NCI-H2227 (cell line): Measurements from ENCODE around the gene SLC49A4.

Experiments
- DNase-seq: peaks from one replicate; lab custom pipeline; 2025; ENCODE audit not compliant: unreplicated experiment; lab: John Stamatoyannopoulos, UW

The SLC49A4 gene

DNA sequence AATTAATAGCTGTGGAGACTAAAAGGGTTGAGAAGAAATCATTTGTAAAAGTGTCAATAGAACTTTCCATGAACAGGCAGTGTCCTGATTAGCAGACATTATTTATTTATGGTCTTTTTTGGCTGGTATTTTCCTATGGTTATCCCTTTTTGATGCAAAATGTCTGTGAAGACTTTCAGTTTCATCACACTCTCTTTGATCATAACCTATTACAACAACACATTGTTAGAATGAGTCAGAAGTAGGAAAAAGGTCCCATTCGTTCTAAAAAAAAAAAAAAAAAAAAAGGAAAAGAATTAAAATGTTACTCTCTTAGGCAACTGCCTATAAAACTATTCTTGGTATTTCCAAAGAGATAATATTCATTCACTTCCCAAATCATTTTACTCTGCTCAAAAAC, 62.1 kb downstream of the SLC49A4 start:
- no peak for DNase-seq

DNA sequence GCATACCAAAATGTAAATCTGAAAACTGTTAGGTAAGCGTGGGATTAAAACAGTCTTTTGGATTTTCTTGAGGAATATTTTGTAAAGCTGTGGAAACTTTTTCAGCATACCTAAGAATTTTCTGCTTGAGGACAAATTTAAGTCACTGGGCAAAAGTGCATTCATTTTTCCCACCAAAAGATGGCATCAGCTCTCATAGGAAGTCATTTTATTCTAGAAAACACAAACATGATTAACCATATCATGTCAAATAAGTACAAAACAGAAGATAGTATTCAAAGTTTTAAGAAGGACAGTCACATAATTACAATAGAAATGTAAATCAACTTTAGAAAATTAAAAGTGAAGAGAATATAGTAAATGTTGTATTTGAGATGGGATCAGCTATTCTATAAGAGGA, 63.5 kb downstream of the SLC49A4 start:
- peak; percentile 10 for DNase-seq

DNA sequence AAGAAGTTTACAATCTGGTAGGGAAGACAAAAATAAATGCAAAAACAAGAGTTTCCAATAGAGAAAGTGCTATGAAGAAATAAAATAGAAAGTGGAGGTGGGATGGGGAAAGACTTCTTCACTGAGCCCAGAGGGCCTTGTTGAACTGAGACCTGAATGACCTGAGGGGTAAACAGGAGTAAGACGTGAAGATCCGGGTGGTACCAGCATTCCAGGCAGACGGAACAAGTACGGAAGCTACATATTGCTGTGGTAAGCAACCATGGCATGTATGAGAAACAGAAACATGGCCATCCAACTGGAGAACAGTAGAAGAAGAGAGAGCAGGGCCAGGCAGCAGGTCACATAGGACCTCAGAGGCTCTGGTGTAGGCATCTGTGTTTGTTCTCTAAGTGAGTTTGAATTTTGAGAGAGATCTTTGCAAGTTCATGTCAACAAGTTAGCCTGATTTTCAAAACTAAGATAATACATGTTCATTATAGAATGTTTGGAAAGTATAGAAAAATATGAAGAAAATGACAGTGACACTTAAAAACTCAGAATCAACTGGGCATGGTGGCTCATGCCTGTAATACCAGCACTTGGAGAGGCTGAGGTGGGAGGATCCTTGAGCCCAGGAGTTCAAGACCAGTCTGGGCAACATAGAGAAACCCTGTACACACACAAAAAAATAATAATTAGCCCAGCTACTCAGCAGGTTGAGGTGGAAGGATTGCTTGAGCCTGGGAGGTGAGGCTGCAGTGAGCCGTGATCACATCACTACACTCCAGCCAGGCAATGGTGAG, 64.3 kb downstream of the SLC49A4 start:
- no peak for DNase-seq

DNA sequence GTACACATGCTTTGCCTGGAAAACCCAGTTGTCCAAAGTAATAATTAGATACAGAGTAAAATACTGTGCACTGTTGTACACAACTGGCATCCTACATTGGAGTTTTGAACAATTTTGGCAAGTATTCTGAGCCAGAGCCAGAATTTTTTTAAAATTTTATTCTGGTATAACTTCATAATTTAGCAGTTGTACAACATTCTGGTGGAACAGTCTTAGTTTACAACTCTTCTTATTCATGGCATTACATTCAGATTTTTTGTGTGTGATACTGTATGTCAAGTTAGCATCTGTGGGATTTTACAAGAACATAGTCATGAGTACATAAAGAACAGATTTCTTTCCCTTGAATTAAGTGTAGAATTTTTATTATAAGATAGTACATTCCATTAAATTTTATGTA, 67.5 kb downstream of the SLC49A4 start:
- DNase-seq, result no peak

DNA sequence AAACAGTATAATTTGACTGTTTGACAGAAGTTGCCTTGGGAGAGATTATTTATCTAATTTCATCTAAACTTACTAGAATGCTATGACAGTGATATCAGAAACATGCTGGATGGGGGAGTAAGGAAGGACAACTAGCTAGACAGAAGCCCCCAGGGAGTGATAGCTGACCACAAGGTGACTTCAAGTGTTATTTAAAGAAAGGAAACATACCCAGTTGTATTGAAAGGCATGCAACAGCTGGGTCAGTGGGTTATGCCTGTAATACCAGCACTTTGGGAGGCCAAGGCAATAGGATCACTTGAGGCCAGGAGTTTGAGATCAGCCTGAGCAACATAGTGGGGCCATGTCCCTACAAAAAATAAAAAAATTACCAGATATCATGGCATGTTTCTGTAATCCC, 69.6 kb downstream of the SLC49A4 start:
- DNase-seq, result no peak

DNA sequence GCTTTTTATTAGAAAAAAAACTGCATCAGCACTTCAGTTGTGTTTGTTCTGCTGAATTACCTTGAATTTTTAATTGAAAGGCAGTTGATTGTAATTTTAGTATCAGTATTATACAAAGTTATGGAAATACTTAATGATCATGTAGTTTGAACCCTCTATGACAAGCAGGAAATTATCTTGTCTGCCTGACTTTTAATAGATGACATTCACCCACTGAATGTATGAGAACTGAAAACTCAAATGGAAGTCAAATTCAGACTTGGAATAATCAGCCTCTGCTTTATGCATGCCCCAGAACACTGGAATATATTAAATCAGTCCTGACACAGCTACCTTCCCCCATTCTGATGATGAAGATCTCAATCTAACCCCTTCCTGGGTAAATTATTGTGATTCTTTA, 73.5 kb downstream of the SLC49A4 start:
- DNase-seq, result no peak

DNA sequence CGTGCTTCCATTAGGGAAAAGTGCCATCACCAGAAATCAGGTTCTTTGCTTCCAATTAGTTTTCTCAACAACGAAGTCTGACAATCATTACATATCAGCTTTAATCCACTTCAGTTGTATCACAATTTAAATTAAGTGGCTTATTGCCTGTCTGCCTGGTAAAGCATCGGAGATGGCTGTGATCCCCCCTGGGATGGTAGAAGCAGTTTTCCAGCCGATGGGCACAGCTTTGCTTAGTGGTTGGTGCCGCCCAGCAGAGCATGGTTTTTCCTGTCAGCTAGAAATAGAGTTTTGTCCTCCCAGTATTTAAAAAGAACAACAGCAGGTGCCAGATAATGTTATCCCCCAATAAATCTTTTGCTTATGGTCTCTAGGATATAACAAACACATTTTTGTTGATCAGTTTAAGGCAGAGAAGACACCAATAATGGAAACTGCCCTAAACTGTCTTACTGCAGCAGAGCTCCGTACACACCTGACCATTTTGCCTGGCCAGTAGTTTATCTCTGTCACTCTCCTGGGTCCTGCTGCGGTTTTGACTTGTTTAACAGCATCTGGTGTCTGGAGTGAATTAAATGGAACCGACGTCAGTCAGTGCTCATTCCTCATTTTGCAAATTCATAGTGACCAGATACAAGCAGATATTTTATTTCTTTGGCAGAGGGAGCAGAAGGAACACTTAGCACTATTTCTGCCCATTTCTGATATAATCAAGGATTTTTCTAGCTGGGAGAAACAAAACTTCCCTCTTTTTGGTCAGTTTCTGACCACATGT, 79.1 kb downstream of the SLC49A4 start:
- no peak for DNase-seq

DNA sequence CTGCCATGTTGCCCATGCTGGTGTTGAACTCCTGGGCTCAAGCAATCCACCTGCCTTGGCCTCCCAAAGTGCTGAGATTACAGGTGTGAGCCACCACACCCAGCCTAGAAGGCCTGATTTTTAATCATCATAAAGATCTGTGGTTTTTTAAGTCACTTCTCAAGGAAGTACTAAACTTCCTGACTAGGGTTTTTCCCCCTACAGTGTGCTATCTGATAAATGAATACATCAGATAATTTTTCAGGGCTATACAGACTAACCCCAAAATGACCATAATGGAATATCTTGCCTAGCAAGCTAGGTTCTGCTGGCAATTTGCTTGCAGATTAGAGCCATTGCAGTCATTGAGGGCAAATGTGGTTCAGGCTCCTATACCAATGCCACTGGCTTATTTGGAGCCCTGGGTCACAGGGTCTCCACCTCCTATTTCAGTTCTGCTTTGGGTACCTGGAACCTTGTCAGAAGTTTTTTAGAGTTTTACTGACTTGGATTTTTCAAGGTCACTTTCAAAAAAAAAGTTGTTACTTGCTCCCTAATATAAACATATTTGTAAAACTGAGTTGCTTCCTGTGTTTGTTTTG, 80.8 kb downstream of the SLC49A4 start:
- no peak for DNase-seq

DNA sequence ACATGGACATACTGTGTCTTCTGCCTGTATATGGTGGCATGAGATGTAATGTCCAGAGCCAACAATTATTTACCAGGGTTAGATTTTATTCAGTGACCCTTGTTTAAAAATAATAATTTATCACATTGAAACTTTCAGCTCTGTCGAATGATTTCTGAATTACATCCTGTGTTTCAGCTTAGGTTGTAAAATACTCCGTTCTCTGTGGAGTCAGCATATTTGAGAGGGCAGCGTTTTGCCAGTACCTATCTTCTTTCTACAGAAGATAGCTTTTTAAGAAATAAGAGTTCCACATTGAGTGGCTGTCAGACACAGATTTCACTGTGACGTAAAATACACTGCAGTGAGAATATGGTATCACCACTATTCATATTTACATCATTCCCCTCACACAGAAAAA, 85.3 kb downstream of the SLC49A4 start:
- DNase-seq, result no peak

DNA sequence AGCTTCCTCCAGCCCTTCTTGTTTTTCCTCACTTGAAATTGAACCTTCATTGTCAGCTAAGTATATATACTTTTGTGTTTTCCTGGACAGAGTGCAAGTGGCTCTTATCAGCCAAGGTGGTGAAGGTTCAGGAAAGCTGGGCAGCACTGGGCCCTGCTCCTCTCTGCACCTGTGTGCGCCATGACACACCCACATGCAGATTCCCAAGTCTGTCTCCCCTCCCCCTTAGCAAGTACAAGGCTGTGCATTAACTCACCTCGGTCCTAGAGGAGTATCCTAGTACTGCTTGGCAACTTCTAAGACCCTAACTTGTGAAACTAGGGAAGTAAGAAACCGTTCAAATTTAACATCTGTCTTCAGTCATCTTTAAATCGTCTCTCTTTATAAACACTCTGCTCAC, 85.8 kb downstream of the SLC49A4 start:
- no peak for DNase-seq

DNA sequence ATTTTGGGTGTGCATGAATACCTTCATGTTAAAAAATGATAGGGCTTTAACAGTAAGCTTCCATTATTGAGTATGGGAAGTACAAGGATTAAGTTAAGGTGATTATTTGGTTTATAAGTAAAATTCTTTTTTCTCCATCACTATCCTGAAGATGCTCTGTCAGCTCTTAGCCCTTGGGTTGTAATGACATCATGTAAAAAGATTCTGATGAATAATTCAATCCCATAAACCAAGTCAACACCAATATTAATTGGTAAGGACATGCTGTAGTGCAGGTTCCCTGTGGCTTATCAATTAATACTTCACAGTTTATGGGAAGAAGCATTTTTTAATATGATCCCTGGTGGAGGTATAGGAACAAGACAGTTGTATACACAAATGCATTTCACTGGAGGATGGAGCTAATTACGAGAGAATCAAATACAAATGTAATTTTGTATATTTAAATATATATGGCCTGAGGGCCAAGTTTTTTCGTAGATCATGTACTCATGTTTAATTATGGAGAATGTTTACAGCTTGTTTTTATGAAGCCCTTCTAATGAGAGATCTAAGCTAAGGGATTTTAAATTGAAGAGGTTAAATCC, 87.6 kb downstream of the SLC49A4 start:
- DNase-seq, result no peak

DNA sequence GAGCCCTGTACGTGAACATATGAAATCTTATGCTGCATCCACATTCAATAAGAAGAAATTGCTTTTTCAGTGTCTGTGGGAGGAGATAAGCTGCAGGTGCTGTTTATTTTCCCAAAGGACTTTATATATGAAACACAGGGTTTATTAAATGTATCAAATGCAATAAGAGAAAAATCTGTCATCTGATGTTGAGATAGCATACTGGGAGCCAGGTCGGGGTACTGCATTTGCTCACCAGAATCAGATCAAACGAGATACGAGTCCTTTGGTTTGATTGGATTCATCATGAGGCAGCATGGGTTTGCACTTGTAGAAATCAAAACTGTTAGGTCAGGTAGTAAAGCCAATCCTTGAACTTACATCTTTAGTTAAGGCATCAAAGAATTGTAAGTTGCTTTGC, 91.4 kb downstream of the SLC49A4 start:
- DNase-seq, result no peak

DNA sequence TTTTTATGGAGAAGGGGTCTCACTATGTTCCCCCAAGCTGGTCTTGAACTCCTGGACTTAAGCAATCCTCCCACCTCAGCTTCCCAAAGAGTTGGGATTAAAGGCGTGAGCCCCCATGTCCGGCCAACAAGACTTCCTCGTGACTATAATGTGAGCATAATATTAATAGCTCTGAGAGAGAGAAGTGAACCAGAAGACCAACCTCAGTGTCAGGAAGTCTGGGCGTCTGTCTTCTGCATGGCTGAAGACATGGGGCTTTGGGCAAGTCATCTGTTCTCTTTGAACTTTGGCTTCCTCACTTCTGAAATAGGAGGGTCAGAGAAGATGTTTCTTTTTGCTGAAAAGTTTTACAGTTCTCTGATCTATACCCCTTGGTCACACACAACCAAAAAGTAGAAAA, 92.1 kb downstream of the SLC49A4 start:
- no peak for DNase-seq

DNA sequence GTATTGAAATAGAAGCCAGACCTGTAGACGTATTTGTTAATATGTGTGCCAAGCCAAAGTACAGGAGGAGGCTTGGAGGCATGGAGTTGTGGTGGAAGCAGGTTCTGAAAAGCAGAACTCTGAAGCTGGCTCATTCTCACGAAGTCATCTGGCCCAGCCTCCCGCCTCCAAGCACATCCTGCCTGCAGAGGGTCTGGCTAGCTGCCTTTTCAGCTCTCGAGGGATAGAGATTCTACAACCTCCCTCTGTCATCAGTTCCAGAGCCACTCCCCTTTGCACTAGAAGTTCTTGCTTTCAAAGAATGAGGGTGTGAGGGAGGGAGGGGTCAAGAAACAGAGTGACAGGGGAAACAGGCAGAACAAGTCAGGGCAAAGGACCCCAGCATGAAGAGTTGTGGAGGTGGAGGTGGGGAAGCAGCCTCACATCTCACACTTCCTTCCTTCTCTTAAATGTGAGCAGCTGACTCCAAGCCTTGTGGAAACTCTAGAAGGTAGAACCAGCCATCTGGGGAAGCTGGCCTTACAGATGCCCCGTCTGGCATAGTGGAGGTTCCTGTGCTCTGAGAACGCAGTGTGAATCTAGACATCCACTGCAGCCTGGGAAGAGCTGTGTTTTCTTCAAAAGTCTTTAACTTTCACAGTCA, 95.3 kb downstream of the SLC49A4 start:
- no peak for DNase-seq

DNA sequence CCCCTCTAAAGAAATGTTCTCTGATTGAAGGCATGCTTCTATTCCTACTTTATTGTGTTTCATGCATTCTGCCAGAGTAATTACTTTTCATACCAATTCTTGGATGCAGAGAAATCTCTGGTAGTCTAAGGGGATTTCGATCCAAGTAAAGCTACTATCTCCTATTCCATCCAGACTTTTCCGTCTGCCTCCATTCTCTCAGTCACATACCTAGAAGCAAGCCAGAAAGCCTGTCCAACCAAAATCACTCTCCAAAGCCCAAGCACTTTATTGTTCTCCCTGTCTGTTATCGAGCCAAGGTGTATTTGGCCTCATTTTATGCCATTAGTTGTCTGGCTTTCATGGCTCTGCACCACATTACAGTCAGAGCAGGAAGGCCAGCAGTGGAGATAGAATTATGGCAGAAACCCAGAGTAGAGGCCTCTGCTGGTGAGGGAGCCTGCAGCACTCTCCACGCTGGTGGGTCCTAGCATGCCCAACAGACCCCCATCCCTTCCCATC, 95.9 kb downstream of the SLC49A4 start:
- DNase-seq, result no peak

DNA sequence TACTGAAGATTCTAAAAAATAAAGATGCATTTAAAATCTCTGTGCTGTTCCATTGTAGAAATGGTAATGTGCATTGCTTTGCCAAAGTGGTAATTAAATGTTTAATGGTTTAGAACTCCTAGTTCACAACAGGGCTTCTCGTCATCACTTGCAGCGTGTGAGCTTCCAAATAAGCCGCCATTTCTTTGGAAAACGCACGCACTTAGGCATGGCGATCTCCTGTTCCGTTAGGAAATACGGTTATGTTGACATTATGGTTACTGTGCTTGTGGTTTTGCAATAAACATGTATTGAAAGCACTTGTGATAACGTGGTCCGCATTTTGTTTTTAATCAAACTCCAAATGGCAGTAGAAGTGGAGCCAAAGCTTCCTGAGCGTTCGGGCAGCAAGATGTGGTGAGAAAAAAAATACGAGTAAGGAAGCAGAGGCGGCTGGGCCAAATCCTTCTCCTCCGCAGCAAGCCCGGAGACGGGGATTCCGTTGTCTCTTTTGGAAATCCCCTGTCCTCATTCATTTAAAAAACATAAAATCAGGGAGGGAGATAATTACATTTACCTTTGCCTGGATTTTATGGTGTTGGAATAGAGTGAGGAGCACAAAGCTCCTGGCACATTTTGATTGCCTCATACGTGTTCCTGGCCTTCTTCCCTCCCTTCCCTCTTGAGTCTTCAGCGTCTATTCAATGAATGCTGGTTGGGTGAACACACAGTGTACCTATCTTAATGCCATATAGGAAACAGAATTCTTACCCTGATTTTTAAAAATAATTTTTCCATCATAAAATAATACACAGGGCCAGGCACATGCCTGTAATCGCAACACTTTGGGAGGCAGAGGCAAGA, 97.5 kb downstream of the SLC49A4 start:
- no peak for DNase-seq

DNA sequence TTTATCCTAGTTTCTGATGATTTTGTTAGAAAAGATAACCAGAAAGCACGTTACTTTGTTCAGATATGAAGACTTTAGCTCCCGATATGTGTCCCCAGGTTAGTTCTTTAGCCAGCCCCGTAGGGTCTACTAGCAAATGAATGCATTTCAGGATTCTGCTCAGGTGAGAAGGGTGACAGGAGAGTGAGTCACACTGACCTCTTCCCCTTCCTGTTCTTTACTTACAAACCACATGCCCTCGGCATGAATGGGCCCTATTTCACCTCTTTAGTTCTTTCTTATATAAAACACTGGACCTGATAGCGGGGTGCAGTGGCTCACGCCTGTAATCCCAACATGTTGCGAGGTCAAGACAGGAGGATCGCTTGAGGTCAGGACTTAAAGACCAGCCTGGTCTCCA, 98.4 kb downstream of the SLC49A4 start:
- DNase-seq, result no peak

DNA sequence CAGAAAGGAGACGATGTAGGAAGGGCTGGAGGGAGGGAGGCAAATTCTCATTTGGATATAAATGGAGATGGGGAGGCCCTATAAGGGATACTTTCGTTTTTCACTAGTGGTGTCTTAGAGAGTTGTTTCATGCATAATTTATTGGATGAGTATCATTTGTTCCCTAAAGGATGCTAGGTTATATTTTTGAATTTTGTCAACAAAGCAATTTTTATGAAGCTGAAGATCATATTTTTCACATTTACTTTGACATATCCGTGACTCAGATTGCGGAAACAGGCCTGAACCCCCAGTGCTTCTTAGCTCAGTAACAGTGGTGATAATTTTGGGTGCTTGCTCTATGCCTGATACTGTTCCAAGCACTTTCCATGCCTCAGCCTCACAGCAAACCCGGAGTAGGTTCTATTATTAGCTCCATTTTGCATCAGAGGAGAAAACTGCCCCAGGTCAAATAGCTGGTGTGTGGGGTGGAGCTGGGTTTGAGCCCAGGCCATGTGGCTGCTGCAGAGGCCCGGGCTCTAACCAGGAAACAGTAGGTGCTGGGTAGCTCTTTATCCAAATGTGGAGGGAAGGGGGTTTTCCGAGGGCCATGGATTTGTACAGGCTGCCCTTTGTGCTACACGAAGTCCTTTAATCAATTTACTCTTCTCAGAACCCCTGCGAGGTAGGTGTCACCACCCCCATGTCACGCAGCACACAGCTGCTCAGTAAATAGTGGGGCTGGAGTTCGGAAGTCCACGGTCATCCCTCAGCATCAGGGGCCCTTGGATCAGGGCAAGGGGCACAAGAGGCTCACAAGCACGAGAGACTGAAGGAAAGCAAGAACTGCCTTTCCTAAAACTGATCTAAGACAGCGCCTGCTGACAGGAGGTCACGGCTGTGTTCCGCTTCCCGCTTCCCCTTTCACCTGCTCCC, 99.1 kb downstream of the SLC49A4 start:
- DNase-seq, result no peak

DNA sequence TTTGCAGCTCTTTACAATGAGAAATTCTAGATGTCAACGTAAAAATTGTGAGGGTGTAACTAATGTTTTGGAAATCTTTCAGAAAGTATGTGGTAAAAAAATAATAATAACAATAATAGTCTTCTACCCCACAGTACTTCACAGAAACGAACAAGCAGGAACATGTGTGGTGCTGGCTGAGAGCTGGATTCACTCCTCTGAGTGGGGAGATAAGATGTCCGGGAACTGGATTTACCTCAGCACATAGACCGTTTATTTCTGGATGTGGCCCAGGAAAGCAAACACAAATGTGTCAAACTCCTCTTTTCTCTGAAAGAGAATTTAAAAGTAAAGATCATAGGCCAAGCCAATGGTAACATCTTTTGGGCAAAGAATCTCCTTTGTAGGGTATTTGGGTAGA, 103.4 kb downstream of the SLC49A4 start:
- DNase-seq, result no peak
